HPDE6-E6E7 (cell line): Measurements from ENCODE around the gene SRSF12.
A peak's percentile ranks its signal among the peaks of the same experiment; 100 is the strongest.

Source experiments
- DNase-seq: peaks from one replicate; pipeline ENCODE4 v3.0.0; 2011; ENCODE audit warnings: missing footprints; ENCODE audit errors: extremely low spot score

The SRSF12 gene

GRCh38 chr6:89117211-89118108, at the start of gene SRSF12:
SRSF12 (minus strand) TSS chr6:89118071; CDS start chr6:89117887, 184 bp downstream.
- DNase-seq: no peak

GRCh38 chr6:89162047-89162371, 44.1 kb upstream of the SRSF12 start:
- DNase-seq: no peak

GRCh38 chr6:89161326-89162046, 43.6 kb upstream of the SRSF12 start:
- no peak for DNase-seq

DNA sequence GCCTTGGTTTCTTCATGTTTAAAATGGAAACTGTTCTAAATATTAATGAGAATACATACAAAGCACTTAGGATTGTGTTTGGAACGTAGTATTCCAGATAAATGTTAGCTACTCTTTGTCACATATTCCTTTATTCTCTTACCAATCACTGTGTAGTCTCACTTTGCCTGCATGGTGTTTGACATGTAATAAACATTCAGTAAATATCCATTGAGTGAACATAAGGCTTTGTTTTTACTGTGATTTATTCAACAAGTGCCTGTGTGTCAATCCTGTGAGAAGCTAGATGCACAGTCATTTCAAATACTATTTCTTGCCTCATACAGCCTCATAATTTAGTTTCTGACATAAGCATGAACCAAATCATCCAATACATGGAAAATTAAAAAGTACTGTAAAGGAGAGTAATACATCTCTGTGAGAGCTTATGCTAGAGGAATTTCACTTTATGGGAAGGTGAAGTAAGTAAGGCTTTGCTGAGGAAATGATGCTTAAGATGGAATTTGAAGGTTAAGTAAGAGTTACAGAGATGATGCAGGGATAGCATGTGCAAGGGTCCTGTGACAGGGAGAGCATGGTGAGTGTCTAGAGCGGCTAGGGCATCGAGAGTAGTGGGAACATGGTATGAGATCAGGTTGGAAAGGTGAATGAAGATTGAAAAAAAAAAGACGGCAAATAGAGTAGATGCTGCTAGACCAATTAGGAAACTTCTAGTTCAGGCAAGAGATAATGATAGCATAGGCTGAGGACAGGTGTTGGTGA, 42.6 kb upstream of the SRSF12 start:
- DNase-seq: no peak

- DNase-seq: no peak
These were observed 36.3 kb upstream of the SRSF12 start for GRCh38 chr6:89154131-89154530.

DNA sequence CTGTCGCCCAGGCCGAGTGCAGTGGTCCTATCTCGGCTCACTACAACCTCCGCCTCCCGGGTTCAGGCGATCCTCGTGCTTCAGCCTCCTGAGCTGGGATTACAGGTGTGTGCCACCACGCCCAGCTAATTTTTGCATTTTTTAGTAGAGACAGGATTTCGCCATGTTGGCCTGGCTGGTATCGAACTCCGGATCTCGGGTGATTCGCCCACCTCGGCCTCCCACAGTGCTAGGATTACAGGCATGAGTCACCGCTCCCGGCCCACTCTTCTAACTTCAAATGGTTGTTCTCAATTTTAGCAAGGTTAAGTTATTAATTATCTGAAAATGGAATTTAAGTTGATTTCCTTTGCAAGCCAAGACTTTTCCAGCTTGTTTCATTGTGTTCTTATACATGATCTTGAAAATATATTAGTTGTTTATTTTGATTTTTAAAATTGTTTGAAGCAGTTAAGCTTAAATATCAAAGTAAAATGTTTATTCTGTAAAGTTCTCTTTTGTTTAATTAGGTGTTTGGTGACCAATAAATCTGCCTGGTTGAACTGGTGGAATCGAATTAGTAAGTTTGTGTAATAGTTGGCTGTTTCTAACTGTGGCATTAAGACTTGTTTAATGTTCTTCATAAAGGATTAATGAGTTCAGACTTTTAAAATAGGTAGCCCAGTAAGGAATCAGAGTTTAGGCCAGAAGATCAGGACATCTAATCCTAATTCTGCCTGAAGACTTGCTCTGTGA, 30.3 kb upstream of the SRSF12 start:
- no peak for DNase-seq

DNA sequence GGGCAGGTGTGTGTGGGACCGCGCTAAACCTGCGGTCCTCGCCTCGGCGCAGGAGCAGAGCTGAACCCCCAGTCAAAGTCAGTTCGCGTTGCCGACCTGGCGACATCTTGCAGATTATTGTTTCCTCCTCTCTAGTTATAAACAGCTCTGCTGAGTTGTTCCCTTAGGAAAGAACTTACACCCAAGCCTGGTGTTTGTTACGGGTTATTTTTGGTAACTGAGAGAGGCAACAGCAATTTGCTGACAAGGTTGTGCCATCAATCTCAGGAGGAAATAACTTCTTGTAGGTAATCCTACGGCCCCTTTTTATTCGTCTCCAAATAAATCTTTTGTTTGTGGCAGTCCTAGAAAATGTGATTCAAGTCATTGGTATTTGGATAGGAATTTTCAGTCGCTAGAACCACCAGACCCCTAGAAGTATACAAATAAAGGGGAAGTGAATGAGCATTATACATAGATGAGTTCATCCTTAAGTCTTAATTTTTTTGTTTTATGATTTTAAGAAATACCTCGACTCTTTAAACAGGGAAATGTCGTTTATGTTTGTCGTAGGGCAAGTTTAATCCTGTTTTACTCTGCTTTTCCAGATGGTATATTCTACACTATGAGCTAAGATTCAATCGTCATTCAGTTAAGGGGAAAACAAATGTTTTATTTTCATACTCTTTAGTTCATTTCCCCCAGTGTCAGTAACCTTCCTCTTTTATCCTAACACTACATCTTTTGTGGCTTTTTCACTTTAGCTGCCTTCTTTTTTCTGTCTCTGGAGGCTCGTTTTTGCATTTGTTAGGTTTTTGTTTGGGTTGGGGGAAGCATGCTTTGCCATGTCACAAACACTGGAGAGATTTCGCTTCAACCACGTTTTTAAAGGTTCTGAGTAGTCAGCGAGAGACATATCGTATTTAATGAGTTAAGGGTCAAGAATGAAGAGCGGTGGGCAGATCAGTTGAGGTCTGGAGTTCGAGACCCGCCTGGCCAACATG, 29.1 kb upstream of the SRSF12 start:
- no peak for DNase-seq

GRCh38 chr6:89145956-89146717, 28.3 kb upstream of the SRSF12 start, which contains the start of gene PM20D2:
PM20D2 (plus strand) TSS chr6:89146055; CDS start chr6:89146145, 90 bp downstream.
- DNase-seq: peak; percentile 54

GRCh38 chr6:89145091-89145955, 27.5 kb upstream of the SRSF12 start:
- peak; percentile 22 for DNase-seq

GRCh38 chr6:89144354-89144906, 26.6 kb upstream of the SRSF12 start:
- DNase-seq: no peak

DNA sequence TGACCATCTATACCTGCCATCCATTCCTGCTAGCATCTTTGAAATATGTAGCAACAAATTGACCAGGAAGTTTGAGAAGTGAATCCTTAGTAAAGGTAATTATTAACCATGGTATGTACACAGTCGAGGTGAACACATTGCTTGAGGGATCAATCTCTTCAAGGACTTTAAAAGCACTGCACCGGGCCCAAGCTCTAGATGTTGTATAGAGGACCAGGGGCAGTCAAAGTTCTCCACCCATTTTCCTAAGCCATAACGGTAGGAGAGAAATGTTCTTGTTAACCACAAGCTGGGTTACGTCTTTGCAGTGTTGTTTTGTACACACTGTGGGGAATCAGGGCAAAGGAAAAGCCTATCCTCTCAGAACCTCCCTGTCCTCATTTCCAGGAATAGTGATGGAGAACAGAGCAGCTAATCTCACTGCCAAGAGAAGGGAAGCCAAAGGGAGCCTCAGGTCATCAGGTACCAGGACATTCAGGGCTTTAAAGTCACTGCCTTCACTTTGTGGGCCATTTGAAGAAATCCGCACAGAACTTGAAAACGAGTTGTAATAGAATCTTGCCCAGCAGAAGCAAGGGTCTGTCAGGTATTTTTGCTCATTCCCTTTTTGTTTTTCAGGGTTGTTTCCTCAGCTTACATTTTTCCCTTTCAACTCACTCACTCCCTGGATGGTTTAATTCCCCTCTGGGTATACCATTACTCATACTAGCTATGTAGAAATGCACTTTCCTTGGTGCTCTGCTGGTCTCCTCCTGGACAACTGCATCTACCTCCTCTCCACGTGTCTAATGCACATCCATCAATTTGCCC, 22.7 kb upstream of the SRSF12 start:
- DNase-seq: no peak

GRCh38 chr6:89139509-89140346, 21.9 kb upstream of the SRSF12 start:
- no peak for DNase-seq

GRCh38 chr6:89138173-89138572, 20.3 kb upstream of the SRSF12 start:
- DNase-seq: no peak

GRCh38 chr6:89134723-89135122, 16.9 kb upstream of the SRSF12 start:
- no peak for DNase-seq

- DNase-seq: no peak
These were observed 16.1 kb upstream of the SRSF12 start for GRCh38 chr6:89133981-89134380.

GRCh38 chr6:89132057-89132456, 14.2 kb upstream of the SRSF12 start:
- no peak for DNase-seq
